ENCODE data around the gene HSD17B14. TPM values are rescaled to one million over a fixed set of nuclear protein-coding genes. Genes with fewer than 3 reads are reported as not detected.
A peak's percentile ranks its signal among the peaks of the same experiment; 100 is the strongest.

Gene HSD17B14
- total and polyA plus RNA-seq, 2 of the 13 experiments (the other 11 are each of a cell fraction or from before 2014, with no cell fraction given), result 0.58 to 1.2 TPM

DNA sequence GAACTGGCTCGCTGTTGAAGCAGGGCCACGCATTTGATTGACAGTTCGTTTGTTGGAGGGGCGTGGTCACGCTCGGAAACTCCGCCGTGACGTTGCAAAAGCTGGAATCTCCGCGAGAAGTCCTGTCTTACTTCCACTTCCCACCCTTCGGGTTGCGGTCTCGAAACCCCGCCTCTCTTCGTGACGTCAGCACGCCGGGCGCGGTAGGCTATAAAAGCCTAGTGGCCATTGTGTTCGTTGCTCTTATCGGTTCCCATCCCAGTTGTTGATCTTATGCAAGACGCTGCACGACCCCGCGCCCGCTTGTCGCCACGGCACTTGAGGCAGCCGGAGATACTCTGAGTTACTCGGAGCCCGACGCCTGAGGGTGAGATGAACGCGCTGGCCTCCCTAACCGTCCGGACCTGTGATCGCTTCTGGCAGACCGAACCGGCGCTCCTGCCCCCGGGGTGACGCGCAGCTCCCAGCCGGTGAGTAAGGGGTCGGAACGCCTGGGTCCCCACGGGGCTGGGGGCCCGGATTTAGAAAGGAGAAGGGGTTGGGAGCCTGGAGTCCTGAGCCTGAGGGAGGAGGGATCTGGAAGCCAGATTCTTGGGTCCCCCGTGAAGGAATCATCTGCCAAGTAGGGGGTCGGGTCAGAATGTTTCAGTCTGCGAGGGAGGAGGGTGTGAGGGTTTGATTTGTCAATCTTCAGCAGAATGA is 36.0 kb upstream of the HSD17B14 start, which contains the start of gene PPP1R15A (continued):
- TF ChIP-seq, protein P1, sequence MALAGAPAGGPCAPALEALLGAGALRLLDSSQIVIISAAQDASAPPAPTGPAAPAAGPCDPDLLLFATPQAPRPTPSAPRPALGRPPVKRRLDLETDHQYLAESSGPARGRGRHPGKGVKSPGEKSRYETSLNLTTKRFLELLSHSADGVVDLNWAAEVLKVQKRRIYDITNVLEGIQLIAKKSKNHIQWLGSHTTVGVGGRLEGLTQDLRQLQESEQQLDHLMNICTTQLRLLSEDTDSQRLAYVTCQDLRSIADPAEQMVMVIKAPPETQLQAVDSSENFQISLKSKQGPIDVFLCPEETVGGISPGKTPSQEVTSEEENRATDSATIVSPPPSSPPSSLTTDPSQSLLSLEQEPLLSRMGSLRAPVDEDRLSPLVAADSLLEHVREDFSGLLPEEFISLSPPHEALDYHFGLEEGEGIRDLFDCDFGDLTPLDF (CRISPR knock-in tag; IDR thresholded peaks at IDR 0.05), result no peak
- TF ChIP-seq ZNF841 (CRISPR knock-in tag; IDR thresholded peaks at IDR 0.05; ENCODE audit: borderline replicate concordance), result no peak
- TF ChIP-seq, protein P2, sequence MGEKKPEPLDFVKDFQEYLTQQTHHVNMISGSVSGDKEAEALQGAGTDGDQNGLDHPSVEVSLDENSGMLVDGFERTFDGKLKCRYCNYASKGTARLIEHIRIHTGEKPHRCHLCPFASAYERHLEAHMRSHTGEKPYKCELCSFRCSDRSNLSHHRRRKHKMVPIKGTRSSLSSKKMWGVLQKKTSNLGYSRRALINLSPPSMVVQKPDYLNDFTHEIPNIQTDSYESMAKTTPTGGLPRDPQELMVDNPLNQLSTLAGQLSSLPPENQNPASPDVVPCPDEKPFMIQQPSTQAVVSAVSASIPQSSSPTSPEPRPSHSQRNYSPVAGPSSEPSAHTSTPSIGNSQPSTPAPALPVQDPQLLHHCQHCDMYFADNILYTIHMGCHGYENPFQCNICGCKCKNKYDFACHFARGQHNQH (CRISPR knock-in tag; IDR thresholded peaks at IDR 0.05), result peak; percentile 65
- TF ChIP-seq, protein P3, sequence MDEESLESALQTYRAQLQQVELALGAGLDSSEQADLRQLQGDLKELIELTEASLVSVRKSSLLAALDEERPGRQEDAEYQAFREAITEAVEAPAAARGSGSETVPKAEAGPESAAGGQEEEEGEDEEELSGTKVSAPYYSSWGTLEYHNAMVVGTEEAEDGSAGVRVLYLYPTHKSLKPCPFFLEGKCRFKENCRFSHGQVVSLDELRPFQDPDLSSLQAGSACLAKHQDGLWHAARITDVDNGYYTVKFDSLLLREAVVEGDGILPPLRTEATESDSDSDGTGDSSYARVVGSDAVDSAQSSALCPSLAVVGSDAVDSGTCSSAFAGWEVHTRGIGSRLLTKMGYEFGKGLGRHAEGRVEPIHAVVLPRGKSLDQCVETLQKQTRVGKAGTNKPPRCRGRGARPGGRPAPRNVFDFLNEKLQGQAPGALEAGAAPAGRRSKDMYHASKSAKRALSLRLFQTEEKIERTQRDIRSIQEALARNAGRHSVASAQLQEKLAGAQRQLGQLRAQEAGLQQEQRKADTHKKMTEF (CRISPR knock-in tag; IDR thresholded peaks at IDR 0.05), result peak; percentile 48; the same call in 1 of the 2 replicates
- TF ChIP-seq ZNF569 (CRISPR knock-in tag; IDR thresholded peaks at IDR 0.05; ENCODE audit: borderline replicate concordance), result no peak
- TF ChIP-seq NAIF1 (CRISPR knock-in tag; IDR thresholded peaks at IDR 0.05; ENCODE audit: borderline replicate concordance), result 0 out of 2 replicates have a peak, but pooled peaks have one; percentile 63
- no peak for TF ChIP-seq SATB2 (CRISPR knock-in tag; IDR thresholded peaks at IDR 0.05)
- no peak for TF ChIP-seq REPIN1 (CRISPR knock-in tag; IDR thresholded peaks at IDR 0.05; ENCODE audit: borderline replicate concordance, low read depth)
- TF ChIP-seq, protein P4, sequence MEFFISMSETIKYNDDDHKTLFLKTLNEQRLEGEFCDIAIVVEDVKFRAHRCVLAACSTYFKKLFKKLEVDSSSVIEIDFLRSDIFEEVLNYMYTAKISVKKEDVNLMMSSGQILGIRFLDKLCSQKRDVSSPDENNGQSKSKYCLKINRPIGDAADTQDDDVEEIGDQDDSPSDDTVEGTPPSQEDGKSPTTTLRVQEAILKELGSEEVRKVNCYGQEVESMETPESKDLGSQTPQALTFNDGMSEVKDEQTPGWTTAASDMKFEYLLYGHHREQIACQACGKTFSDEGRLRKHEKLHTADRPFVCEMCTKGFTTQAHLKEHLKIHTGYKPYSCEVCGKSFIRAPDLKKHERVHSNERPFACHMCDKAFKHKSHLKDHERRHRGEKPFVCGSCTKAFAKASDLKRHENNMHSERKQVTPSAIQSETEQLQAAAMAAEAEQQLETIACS (CRISPR knock-in tag; IDR thresholded peaks at IDR 0.05), result no peak
- no peak for TF ChIP-seq ZNF766 (CRISPR knock-in tag; IDR thresholded peaks at IDR 0.05; ENCODE audit: borderline replicate concordance)
- TF ChIP-seq RFXANK (CRISPR knock-in tag; IDR thresholded peaks at IDR 0.05), result peak; percentile 77; the same call in 1 of the 2 replicates
- no peak for TF ChIP-seq SMARCC2 (IDR thresholded peaks at IDR 0.05)
- no peak; the same call in 1 of the 2 replicates for TF ChIP-seq SP2 (CRISPR knock-in tag; IDR thresholded peaks at IDR 0.05)
- no peak for TF ChIP-seq PRPF4 (IDR thresholded peaks at IDR 0.05; ENCODE audit: low read depth, low read length, poor library complexity, severe bottlenecking)
- TF ChIP-seq, protein P5, sequence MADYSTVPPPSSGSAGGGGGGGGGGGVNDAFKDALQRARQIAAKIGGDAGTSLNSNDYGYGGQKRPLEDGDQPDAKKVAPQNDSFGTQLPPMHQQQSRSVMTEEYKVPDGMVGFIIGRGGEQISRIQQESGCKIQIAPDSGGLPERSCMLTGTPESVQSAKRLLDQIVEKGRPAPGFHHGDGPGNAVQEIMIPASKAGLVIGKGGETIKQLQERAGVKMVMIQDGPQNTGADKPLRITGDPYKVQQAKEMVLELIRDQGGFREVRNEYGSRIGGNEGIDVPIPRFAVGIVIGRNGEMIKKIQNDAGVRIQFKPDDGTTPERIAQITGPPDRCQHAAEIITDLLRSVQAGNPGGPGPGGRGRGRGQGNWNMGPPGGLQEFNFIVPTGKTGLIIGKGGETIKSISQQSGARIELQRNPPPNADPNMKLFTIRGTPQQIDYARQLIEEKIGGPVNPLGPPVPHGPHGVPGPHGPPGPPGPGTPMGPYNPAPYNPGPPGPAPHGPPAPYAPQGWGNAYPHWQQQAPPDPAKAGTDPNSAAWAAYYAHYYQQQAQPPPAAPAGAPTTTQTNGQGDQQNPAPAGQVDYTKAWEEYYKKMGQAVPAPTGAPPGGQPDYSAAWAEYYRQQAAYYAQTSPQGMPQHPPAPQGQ (CRISPR knock-in tag; IDR thresholded peaks at IDR 0.05; ENCODE audit: borderline replicate concordance), result peak; percentile 89; the same call in 1 of the 2 replicates
- no peak for TF ChIP-seq ZNF251 (CRISPR knock-in tag; IDR thresholded peaks at IDR 0.05)
- TF ChIP-seq, protein P6, sequence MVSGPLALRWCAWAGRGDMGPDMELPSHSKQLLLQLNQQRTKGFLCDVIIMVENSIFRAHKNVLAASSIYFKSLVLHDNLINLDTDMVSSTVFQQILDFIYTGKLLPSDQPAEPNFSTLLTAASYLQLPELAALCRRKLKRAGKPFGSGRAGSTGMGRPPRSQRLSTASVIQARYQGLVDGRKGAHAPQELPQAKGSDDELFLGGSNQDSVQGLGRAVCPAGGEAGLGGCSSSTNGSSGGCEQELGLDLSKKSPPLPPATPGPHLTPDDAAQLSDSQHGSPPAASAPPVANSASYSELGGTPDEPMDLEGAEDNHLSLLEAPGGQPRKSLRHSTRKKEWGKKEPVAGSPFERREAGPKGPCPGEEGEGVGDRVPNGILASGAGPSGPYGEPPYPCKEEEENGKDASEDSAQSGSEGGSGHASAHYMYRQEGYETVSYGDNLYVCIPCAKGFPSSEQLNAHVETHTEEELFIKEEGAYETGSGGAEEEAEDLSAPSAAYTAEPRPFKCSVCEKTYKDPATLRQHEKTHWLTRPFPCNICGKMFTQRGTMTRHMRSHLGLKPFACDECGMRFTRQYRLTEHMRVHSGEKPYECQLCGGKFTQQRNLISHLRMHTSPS (CRISPR knock-in tag; IDR thresholded peaks at IDR 0.05; ENCODE audit: low read depth), result no peak
- no peak for TF ChIP-seq ZNF343 (CRISPR knock-in tag; IDR thresholded peaks at IDR 0.05)
- no peak for TF ChIP-seq ZFP62 (CRISPR knock-in tag; IDR thresholded peaks at IDR 0.05)
- TF ChIP-seq PHF20 (CRISPR knock-in tag; IDR thresholded peaks at IDR 0.05), result no peak; the same call in 1 of the 2 replicates
- peak; percentile 68; the same call in 1 of the 3 replicates for TF ChIP-seq MXI1 (IDR thresholded peaks at IDR 0.05; ENCODE audit: borderline replicate concordance, low read depth, low read length)

Measured in HepG2 (cell line).